RPMI7951 (cell line): ENCODE measurements around the gene ITGAD. TPM values are rescaled to one million over a fixed set of nuclear protein-coding genes. Genes with fewer than 3 reads are reported as not detected.

Source experiments
- DNase-seq: peaks from one replicate; pipeline ENCODE4 v3.0.0-alpha.2; 2012; ENCODE audit warnings: low read depth
- total RNA-seq: library from RNA; depleted of rRNA; stranded (reverse); fragments of >200 nt; shearing (Covaris generic); gene quantifications from 2 replicates; pipeline ENCODE4 v1.2.3, GENCODE V29; 2014; rRNA removed

Gene ITGAD
- total RNA-seq, 1 experiment from 2014 or later, result not detected

DNA sequence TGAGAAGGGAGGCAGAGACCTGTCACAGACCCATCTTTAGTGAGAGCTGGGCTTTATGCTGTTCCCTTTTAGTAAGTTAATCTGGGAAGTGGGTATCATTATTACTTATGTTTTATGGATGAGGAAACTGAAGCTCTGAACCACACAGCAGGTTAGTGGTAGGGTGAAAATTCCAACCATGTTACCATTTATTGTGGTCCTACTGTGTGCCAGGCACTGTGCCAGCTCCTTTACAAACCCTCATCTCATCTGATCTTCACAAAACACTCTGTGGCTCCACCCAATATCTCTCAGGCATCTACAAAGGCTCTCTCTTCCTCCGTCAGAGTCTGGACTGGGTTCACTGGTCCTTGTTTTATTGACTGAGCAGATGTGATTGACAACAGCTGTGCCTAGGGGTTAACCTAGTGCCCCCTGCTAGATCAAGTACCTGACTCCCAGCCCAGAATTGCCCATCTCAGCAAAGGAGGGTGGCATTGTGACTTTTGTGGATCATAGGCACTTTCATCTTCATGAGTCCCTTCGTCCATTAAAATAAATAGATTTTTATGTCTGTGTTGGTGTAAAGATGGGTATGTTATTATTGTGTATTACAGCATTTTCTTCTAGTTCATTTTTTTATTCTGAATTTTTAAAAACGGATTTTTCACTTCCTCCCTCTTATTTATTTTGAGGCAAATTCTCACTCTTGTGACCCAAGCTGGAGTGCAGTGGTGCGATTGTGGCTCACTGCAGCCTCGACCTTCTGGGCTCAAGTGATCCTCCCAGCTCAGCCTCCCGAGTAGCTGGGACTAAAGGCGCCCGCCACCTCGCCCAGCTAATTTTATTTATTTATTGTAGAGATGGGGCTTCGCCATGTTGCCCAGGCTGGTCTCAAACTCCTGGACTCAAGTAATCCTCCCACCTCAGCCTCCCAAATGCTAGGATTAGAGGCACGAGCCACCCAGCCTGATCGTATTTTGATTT lies 81.9 kb downstream of the ITGAD start:
- DNase-seq, result no peak

DNA sequence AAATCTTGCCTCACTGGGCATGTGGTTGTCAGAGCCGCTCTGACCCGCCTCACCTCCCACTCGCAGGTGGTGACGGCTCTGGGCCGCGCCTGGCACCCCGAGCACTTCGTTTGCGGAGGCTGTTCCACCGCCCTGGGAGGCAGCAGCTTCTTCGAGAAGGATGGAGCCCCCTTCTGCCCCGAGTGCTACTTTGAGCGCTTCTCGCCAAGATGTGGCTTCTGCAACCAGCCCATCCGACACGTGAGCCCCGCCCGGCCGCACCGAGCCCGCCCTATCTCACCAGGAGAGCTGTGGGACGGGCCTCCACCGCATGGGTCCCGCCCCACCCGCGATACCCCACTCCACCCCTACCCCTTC lies 82.8 kb downstream of the ITGAD start:
- DNase-seq, result no peak

Other genes starting within 250 kb of the ITGAD start
- 1.1 and 2.6 TPM in 2 replicates for gene PRSS36, start 243.3 kb upstream of the ITGAD start, total RNA-seq
- 15.3 and 19.0 TPM in 2 replicates for gene FUS, start 213.2 kb upstream of the ITGAD start, total RNA-seq
- 43.4 and 64.8 TPM in 2 replicates for gene PYCARD, start 190.6 kb upstream of the ITGAD start, total RNA-seq
- not detected in 2 replicates for gene TRIM72, start 179.2 kb upstream of the ITGAD start, total RNA-seq
- not detected in 2 replicates for gene PYDC1, start 176.2 kb upstream of the ITGAD start, total RNA-seq
- gene ITGAM, start 133.4 kb upstream of the ITGAD start, total RNA-seq, result not detected in 2 replicates
- gene ITGAX, start 38.2 kb upstream of the ITGAD start, total RNA-seq, result not detected in 2 replicates
- not detected in 2 replicates for gene COX6A2, start 35.0 kb downstream of the ITGAD start, total RNA-seq
- 0.20 TPM in 1 of 2 replicates, not detected in the other for gene ZNF843, start 49.5 kb downstream of the ITGAD start, total RNA-seq
- gene ARMC5, start 66.2 kb downstream of the ITGAD start, total RNA-seq, result 4.6 and 4.9 TPM in 2 replicates
- 27.5 and 37.7 TPM in 2 replicates for gene TGFB1I1, start 78.8 kb downstream of the ITGAD start, total RNA-seq
- gene SLC5A2, start 89.8 kb downstream of the ITGAD start, total RNA-seq, result 0.10 TPM in 1 of 2 replicates, not detected in the other
- gene RUSF1, start 115.1 kb downstream of the ITGAD start, total RNA-seq, result 24.9 and 29.6 TPM in 2 replicates
- not detected in 2 replicates for gene AHSP, start 134.6 kb downstream of the ITGAD start, total RNA-seq